SIG-M5 (cell line): ENCODE measurements around the gene CSTB.

ENCODE experiments used
- DNase-seq: peaks from one replicate; lab custom pipeline; 2025; lab: John Stamatoyannopoulos, UW

The CSTB gene

DNA sequence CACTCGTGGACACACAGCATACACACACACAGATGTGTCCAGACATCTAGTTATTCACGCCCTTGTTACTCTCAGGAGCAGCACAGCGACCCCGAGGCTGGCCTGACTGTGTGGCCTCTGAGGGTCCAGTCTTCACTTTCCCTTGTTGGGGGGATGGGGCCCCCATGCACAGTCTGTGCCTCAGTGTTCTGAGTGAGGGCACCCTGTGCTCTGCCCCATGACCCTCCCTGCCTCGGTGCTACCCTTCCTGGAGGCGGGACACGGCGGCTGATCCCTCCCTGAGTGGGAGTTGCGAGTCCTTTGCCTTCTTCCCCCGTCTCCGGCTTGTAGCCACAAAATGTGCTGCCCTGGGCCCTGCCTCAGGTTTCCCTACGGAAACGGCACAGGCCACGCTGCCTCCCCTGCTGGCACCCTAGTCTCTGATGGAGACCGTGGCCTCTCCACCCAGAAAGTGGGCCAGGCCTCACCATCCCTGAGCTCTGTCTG, 8.6 kb downstream of the CSTB start:
- DNase-seq, result no peak

DNA sequence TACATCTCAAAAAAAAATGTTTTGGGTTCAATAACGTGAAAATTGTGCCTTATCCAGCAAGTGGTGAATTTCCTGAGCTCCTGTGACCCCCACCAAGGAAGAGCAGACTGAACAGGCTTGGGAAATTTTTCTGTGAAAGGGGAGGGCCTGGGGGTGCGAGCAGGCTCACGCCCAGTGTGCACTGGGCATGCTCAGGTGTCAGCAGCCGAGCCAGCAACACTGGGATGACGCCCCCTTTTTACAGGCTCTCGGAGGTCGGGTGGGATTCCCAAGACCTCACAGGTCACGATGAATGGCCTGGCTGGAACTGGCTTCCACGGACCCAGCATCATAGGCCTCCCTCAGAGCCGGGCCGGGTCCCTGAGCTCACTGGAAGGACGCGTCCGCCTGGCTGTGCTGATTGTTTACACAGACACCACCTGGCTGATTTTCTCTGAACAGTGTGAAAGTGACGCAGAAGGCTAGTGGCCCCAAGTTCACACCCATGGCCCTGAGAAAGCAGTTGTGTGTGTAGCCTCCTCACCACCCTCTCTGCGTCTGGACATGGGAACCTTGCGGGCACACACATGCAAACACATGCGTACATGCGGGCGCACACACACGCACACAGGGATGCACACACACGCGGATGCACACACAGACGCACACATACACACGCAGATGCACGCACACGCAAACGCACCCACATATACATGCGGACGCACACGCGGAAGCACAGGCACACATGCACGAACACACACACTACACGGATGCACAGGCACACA, 9.2 kb downstream of the CSTB start:
- no peak for DNase-seq

DNA sequence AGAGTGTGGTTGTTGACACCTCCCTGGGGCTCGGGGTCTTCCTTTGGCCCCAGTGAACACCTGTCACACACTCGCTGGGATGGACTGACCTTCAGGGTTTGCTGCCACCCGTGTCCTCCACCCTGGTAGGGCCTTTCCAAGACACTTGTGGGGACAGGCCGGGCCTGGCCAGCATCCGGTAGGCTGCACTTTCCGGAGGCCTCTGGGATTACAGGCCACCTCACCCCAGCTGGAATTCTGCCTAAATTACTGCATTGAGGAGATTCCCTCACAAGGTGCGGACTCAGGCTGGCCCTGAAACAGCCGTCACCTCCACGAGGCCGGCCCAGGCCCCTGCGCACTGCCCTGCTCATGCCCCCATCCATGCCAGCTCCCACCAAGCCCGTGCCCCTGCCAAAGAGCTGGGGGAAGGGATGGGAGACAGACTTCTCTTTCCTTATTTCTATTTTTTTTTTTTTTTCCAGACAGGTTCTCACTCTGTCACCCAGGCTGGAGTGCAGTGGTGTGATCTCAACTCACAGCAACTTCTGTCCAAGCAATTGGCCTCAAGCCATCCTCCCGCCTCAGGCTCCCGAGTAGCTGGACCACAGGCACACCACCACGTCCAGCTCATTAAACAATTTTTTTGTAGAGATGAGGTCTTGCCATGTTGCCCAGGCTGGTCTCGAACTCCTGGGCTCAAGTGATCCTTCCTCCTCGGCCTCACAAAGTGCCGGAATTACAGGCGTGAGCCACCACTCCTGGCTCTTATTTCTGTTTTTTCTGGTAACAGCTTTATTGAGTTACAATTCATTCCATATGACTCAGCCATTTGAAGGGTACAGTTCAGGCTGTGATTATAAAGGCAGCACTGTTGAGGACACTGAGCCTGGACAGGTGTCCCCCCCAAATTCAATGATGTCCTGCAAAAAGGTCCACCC, 11.3 kb downstream of the CSTB start:
- DNase-seq, result no peak

DNA sequence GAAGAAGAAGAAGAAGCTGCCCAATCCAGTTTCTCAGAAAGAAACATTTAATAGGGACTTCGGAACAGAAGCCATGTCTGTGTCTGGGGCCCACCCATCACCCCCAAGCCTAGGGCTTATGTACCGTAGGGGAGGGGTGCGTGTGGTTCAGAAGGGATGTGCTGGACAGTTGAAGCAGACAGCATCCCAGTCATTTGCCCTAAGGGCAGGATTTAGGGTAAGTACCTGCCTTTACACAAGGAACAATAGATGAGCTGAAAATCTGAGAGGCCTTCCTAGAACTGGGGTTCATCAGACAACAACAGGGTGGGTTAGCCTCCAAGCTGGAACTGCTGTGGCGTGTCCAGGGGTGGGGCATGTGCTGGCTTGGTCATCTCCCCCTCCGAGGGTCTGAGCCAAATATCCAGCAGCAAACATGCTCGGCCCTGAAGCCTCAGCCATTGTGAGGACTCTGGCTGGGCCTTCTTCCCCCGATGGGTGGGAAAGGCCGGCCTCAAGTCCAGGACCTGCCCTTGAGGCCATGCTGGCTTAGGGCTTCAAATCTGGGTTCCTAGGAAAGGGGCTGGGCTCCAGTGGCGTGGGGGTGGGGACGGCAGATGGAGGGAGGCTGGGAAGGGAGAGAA, 12.1 kb downstream of the CSTB start:
- no peak for DNase-seq

DNA sequence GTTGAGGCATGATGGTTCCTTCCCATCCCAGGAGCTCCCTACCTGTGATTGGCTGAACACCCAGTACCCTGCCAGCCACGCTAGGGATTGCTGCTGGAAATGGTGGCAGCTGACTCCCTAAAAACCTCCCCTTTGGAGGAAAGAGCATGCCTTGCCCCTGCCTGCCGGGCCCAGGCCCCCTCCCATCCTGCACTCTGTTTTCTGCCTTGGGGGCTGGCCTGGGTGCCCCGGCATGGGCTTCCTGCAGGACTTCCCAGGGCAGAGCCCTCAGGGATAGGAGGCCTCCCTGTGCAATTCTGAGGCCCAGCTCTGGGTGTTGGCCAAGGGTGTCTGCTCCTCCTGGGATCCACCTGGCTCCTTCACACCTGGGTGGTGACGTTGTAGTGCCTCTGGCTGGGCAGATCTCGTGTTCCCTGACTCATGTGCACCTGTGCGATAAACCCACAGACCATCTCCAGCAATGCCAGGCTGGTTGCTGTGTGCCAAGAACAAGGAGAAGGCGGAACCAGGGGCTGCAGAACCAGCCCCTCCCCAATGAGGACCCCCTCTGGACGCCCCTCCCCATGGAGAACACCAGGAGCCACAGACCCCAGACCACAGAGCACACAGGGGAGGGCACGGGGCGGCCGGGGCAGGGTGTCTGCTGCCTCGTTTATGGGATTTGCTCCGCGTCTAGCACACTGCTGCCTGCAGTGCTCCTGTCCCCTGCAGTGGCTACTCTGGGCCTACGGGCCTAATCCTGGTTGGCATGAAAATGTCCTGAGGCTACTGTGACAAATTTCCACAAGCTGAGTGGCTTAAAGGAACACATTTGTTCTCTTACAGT, 13.6 kb downstream of the CSTB start:
- DNase-seq, result no peak

DNA sequence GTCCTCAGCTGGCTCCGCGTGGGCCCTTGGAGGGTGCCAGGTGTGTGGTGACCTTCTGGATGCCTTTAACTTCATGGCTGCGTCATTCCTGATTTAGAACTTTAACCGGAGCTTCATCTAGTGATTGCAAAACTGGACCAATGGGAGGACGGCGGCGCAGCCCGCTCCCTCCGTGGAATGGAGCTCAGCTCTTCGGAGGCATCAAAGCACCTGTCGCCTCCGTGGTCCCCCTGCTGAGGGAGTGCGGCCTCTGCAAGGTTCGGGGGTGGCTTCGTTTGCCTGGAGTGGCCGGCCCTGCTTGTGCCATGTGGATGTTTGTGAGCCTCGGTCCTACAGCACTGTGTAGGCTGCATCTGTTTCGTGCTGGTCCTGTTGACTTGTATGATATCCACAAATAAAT, 14.2 kb downstream of the CSTB start:
- no peak for DNase-seq

DNA sequence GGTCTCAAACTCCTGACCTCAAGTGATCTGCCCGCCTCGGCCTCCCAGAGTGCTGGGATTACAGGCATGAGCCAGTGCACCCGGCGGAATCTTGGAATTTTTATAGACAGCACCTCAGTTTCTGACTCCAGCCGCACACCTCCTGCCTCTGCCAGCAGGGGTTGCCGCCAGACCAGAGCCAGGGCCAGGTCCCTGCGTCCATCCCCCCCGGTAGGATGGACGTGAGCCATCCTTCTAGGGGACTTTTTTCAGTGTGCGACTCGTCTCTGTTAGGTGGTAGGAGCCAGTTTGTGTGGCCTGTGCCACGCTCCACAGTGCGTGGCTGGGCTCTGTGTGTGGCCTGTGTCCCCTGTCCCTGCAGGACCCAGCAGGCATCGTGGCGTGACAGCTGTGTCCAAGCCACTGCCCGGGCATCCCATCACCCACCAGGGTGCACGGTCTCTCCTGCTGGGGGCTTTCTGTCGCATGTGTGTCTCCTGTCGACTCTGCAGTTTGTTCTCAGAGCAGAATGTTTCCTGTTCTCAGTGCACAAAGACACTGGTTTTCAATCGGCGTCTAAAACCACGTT, 15.6 kb downstream of the CSTB start:
- no peak for DNase-seq

DNA sequence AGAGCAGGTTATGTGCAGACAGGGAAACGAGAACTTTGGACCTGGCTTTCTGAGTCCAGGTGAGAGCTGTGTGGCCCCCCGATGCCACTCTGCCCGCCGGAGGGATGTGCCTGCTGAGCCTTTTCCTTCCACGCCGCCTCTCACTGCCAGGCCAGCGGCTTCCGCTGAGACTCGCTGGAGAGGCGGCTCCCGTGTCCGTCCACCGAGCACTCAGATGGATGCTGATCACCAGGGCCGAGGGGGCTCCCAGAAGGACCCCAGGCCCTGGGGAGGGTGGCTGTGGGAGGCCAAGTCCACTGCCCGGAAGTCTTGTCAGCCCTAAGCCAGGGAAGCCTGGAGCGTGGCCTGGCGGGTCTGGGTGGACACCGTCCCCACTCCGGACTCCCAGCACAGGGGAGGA, 16.5 kb downstream of the CSTB start:
- DNase-seq, result no peak

DNA sequence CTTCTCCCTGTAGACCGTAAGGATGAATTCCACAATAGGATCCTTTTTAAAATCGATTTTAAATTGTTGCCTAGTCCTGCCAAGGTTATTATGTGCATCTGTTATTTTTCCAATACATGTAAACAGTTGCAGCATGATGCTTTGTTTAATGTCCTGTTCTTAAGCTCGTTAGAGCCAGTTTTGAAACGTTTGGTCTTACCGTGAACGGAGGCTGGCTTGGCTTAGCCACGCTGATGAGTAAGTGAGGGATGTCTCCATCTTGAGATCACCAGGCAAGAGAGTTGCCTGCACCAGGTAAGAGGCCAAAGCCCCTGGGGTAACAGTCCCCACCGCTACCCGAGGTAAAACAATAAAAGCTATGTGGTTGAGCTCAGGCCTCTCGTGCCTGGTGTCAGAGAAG, 17.3 kb downstream of the CSTB start:
- no peak for DNase-seq

DNA sequence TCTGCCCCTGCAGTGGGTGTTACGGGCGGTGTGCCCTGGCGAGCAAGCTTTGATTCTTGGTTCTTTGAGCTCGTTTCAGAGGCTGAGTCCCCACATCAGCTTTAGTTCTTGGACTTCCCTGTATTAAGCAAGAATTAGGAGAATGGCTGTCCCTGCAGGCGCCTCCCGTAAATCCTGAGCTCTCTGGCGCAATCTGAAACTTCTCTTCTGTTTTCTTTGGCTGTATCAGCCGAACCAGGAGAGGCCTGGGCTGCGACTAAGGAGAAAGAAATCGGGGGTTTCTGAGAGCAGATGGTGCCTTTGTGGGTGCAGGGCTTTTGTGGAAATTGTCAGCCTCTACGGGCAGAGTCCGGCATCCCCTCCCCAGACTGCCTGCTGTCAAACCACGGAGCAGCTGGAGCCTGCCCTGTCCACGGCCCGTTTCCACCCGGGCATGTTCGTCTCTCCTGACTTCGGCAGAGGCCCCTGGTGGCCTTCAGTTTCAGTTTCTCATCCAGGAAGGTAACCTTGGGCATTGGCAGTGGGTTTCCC, 17.9 kb downstream of the CSTB start:
- no peak for DNase-seq

DNA sequence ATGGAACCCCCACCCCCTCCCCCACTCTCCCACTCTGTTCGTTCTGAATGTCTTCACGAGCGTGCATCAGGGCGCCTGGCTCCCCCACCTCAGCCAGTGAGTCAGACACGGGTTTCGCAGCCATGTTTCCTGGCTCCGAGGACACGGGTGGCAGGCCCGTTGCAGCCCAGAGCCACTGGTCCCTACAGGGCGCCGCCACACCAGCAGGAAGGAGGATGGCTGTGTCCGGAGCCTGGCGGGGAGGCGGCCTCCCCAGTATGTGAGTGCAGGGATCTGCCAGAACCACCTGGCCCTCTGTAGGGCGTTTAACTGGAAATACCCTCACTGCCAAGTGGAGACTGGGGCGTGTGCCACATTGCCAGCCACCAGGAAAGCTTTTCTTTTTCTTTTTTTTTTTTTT, 18.5 kb downstream of the CSTB start:
- DNase-seq, result no peak

DNA sequence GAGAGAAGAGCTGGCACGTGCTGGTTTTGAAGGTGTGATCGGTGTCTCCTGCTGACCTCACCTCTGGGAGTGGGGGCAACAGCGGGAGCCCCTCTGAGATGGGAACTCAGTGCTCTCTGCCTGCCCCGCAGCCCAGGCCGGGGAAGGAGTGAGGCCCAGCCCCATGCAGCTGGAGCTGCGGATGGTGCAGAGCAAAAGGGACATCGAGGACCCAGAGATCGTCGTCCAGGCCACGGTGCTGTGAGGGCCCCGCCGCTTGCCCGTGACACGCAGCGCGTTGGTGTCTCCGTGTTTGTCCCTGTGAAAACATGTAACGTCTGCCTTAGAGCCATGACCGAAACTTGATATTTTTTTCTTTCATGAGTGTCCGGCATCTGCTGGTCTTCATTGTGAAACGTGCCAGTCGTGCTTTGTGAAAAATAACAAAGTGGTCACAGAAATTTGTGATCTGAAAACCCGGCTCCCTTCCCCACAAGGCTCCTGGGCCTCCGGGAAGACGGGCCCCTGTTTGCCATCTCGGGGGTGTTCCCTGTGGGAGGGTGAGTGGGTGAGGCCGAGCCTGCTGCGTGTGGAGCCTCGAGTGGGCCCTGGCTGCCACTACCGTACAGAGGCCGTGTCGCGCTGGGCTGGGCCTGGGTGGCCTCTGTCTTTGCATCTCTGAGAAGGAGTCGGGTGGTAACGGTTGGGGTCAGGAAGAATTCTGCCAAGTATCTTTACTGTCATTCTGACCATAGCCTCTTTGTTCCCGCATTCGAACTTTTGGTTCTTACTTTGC, 20.1 kb downstream of the CSTB start:
- no peak for DNase-seq

DNA sequence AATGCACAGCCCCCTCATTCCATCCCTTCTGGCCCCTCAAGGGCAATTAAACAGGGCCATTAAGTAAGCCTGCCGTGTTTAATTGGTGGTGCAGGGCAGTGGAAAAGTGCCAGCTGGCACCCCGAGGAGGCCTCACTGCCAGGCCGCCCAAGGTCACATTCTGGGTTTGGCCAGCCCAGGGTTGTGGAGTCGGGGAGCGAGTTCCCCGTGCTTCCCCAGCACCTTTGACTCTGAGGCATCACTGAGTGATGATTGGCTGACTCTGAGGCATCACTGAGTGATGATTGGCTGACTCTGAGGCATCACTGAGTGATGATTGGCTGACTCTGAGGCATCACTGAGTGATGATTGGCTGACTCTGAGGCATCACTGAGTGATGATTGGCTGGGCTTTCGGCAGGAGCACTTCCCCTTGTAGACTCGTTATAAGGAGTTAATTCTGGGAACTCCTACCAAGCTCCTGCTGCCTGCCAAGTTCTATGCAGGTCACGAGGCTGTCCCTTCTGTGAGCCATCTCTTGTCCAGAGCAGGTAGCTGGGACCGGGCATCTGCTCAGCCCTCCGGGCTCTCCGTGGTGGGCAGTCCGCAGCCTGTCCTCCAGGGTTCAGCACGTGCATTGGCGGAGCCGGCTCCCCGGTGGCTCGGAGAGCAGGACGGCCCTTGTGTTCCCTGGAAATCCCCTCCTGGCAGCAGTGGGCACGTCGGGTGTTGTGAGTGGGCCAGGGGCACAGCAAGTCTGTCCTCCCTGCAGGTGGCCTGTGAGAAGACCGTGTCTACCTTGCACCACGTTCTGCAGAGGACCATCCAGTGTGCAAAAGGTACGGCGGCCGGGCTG, 20.9 kb downstream of the CSTB start:
- no peak for DNase-seq

DNA sequence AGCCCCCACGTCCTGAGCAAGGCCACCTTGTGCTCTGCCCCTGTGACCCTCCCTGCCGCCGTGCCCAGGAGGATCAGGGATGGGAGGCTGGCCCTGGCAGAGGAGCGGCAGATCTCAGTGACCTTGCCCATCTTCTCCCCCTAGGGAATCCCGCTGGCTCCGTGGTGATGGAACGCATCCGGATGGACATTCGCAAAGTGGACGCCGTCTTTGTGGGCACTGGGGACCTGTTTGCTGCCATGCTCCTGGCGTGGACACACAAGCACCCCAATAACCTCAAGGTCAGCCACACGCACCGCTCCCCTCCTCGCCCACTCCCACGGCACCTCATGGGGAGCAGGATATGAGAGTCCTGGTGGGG, 22.7 kb downstream of the CSTB start:
- DNase-seq, result no peak

DNA sequence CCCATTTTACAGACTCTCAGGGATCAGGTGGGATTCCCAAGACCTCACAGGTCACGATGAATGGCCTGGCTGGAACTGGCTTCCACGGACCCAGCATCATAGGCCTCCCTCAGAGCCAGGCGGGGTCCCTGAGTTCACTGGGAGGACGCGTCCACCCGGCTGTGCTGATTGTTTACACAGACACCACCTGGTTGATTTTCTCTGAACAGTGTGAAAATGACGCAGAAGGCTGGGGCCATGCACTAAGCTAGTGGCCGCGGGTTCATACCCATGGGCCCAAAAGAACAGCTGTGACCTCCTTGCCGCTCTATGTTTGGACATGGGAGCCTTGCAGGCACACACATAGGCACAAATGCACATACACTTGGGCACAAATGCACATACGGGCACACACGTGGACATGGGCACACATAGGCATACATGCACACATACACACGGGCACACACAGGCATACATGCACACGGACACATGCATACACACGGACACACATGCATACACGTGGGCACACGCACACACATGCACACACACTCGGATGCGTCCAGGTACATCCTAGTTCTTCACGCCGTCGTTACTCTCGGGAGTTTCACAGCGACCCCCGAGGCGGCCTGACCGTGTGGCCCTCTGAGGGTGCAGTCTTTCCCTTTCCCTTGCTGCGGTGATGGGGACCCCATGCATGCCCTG, 23.2 kb downstream of the CSTB start:
- no peak for DNase-seq

DNA sequence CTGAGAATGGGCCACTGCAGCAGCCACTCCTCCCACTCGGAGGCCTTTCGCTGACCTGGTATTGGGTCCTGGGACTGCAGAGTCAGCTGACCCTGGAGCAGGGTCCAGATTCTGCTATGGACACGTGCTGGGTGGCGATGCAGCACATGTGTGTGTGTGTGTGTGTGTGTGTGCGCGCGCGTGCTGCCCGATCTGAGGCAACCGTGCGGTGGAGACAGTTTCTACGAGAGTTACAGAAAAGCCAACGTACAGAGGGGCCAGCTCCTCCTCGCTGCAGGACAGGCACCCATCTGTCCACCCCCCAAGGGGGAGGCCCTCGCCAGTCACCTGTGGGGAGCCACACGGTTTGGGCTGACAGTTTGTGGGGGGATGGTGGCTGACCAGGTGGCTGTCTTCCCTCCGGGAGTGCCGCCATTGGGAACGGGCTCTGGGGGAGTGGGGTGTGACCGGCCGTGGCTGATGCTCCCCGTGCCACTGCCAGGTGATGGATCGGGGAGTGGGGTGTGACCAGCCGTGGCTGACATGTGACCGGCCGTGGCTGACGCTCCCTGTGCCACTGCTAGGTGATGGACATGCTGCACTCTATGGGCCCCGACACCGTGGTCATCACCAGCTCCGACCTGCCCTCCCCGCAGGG, 24.0 kb downstream of the CSTB start:
- no peak for DNase-seq

DNA sequence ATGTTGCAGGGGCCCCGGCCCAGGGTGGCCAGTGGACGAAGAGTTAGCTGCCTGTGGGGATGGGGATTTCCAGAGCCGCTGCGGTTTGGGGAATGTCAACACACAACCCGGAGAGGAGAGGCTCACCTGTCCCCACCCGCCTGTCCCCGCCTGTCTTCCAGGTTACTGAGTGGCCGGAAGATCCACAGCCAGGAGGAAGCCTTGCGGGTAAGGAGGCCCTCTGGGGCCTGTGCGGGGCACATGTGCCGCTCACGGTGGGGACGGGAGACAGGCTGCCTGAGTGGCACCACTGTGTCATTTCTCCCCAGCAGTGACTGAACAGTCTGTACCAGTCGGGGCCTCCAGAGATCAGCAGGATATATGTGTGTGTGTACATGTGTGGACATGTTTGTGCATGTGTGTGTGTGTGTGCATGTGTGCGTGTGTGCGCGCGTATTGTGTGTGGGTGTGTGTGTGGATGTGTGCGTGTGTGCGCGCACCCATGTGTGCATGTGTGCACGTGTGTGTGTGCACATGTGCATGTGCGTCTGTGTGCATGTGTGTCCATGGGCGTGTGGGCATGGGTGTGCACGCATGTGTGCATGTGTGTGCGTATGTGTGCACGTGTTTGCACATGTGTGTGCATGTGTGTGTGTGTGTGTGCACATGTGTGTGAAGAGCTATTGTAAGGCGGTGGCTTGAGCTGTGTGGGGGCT, 25.6 kb downstream of the CSTB start:
- no peak for DNase-seq
